NCI-H82 (cell line): ENCODE data around the gene GOLGA5.
A peak's percentile ranks its signal among the peaks of the same experiment; 100 is the strongest.
"Not testable (repeated sequence)": the region's sequence is repeated elsewhere in the genome, so short reads cannot be mapped to it uniquely, and the experiment has no call there.

ENCODE experiments used
- DNase-seq: peaks from one replicate; lab custom pipeline; 2025; lab: John Stamatoyannopoulos, UW

GOLGA5 gene

GRCh38 chr14:92778868-92779565 is 15.1 kb upstream of the GOLGA5 start:
- DNase-seq: peak; percentile 54

- no peak for DNase-seq
Measured at GRCh38 chr14:92780444-92781232, 13.5 kb upstream of the GOLGA5 start.

- no peak for DNase-seq
Measured at GRCh38 chr14:92781350-92781749, 12.8 kb upstream of the GOLGA5 start.

- peak; percentile 78 for DNase-seq
Measured at GRCh38 chr14:92783813-92784431, 10.2 kb upstream of the GOLGA5 start.

GRCh38 chr14:92785667-92786426 is 8.3 kb upstream of the GOLGA5 start:
- DNase-seq: no peak

- DNase-seq: no peak
Measured at GRCh38 chr14:92786427-92786756, 7.7 kb upstream of the GOLGA5 start.

GRCh38 chr14:92787554-92787953 is 6.6 kb upstream of the GOLGA5 start:
- no peak for DNase-seq

- DNase-seq: no peak
Measured at GRCh38 chr14:92789457-92790089, 4.5 kb upstream of the GOLGA5 start.

GRCh38 chr14:92792885-92793284 is 1.2 kb upstream of the GOLGA5 start:
- peak; percentile 19 for DNase-seq

- DNase-seq: peak; percentile 28
Measured at GRCh38 chr14:92794547-92794941, 439 bp downstream of the GOLGA5 start.

- DNase-seq: no peak
Measured at GRCh38 chr14:92794961-92795360, 856 bp downstream of the GOLGA5 start.

- DNase-seq: peak; percentile 39
Measured at GRCh38 chr14:92797935-92798653, 4.0 kb downstream of the GOLGA5 start.

GRCh38 chr14:92798811-92799210 is 4.7 kb downstream of the GOLGA5 start:
- DNase-seq: no peak

GRCh38 chr14:92800012-92800411 is 5.9 kb downstream of the GOLGA5 start:
- no peak for DNase-seq

GRCh38 chr14:92800525-92800924 is 6.4 kb downstream of the GOLGA5 start:
- no peak for DNase-seq

- no peak for DNase-seq
Measured at GRCh38 chr14:92801917-92802316, 7.8 kb downstream of the GOLGA5 start.

- DNase-seq: no peak
Measured at GRCh38 chr14:92802678-92803077, 8.6 kb downstream of the GOLGA5 start.

GRCh38 chr14:92813201-92813600 is 19.1 kb downstream of the GOLGA5 start:
- DNase-seq: no peak

GRCh38 chr14:92819011-92819597 is 25.0 kb downstream of the GOLGA5 start:
- DNase-seq: no peak

- DNase-seq: not testable (repeated sequence)
Measured at GRCh38 chr14:92819680-92820535, 25.8 kb downstream of the GOLGA5 start.
